ENCODE results near the gene ABCG4. TPM values are rescaled to one million over a fixed set of nuclear protein-coding genes. Genes with fewer than 3 reads are reported as not detected.
A peak's percentile ranks its signal among the peaks of the same experiment; 100 is the strongest.

Gene ABCG4
- total and polyA plus RNA-seq, 9 of the 15 experiments (the other 6 are each of a cell fraction or from before 2014, with no cell fraction given): 0.03 to 0.11 (median 0.07) TPM; not detected in 4

GRCh38 chr11:119108146-119108856 is 40.6 kb upstream of the ABCG4 start (continued):
- TF ChIP-seq PRDM10 (IDR thresholded peaks at IDR 0.05; ENCODE audit: partially characterized antibody) (peak; percentile 32), ZNF263 (CRISPR knock-in tag; IDR thresholded peaks at IDR 0.05; ENCODE audit: borderline replicate concordance) (no peak), ELF2 (CRISPR knock-in tag; IDR thresholded peaks at IDR 0.05) (peak; percentile 63; the same call in 1 of the 2 replicates), PBX2 (CRISPR knock-in tag; IDR thresholded peaks at IDR 0.05; ENCODE audit: low read depth) (no peak; the same call in 1 of the 2 replicates), PBX2 (tag; conservative IDR thresholded peaks at IDR 0.05; ENCODE audit: low read depth) (peak; percentile 85), YY1 (IDR thresholded peaks at IDR 0.05; ENCODE audit: borderline replicate concordance in 1 of 3, control insufficient read depth in 1 of 3, extremely low read depth in 1 of 3, insufficient read depth in 3 of 3, insufficient read length in 1 of 3, insufficient replicate concordance in 2 of 3, low read depth in 1 of 3, low read length in 2 of 3) (peak in 1 of 3 experiments; percentile 7), CBX3 (IDR thresholded peaks at IDR 0.05; ENCODE audit: borderline replicate concordance in 1 of 2, low read length in 2 of 2) (no peak), CTCF (IDR thresholded peaks at IDR 0.05 in 2 of 3, conservative IDR thresholded peaks at IDR 0.05 in 1 of 3; ENCODE audit: insufficient read depth in 2 of 3, low read depth in 1 of 3, low read length in 3 of 3) (no peak), ESRRA (IDR thresholded peaks at IDR 0.05; ENCODE audit: borderline replicate concordance, low read depth) (peak; percentile 15; the same call in 1 of the 2 replicates), ZBTB11 (CRISPR knock-in tag; IDR thresholded peaks at IDR 0.05) (peak in 2 of 3 experiments; percentile 49 to 66; a peak in 3 of 6 replicates), XRCC5 (IDR thresholded peaks at IDR 0.05; ENCODE audit: low read depth, low read length) (no peak), CXXC5 (CRISPR knock-in tag; IDR thresholded peaks at IDR 0.05) (0 out of 2 replicates have a peak, but pooled peaks have one; percentile 14), POLR2A (conservative IDR thresholded peaks at IDR 0.05) (peak; percentile 72)
